CD4-positive, alpha-beta T cell treated with Interleukin-2 at 100 ng/mL for 4 hours (primary cell): ENCODE results near the gene IKZF2.
A peak's percentile ranks its signal among the peaks of the same experiment; 100 is the strongest.

ENCODE experiments used
- DNase-seq: peaks from one replicate; pipeline ENCODE4 v3.0.0-alpha.2; 2020; ENCODE audit warnings: low spot score

IKZF2 gene

GRCh38 chr2:213101692-213102460 lies 49.5 kb downstream of the IKZF2 start:
- DNase-seq, result no peak

- DNase-seq, result no peak
Observed at GRCh38 chr2:213101109-213101508, 50.3 kb downstream of the IKZF2 start.

- no peak for DNase-seq
Observed at GRCh38 chr2:213098612-213099011, 52.8 kb downstream of the IKZF2 start.

GRCh38 chr2:213091765-213092164 lies 59.6 kb downstream of the IKZF2 start:
- DNase-seq, result no peak

GRCh38 chr2:213090772-213091171 lies 60.6 kb downstream of the IKZF2 start:
- DNase-seq, result no peak

GRCh38 chr2:213089438-213089837 lies 62.0 kb downstream of the IKZF2 start:
- DNase-seq, result no peak

- DNase-seq, result no peak
Observed at GRCh38 chr2:213087040-213087439, 64.4 kb downstream of the IKZF2 start.

- DNase-seq, result no peak
Observed at GRCh38 chr2:213086571-213086970, 64.8 kb downstream of the IKZF2 start.

- DNase-seq, result no peak
Observed at GRCh38 chr2:213086050-213086449, 65.4 kb downstream of the IKZF2 start.

GRCh38 chr2:213085538-213085937 lies 65.9 kb downstream of the IKZF2 start:
- no peak for DNase-seq

GRCh38 chr2:213084261-213084660 lies 67.2 kb downstream of the IKZF2 start:
- DNase-seq, result no peak

GRCh38 chr2:213080969-213081617 lies 70.3 kb downstream of the IKZF2 start:
- no peak for DNase-seq

- no peak for DNase-seq
Observed at GRCh38 chr2:213079756-213080155, 71.7 kb downstream of the IKZF2 start.

- no peak for DNase-seq
Observed at GRCh38 chr2:213078686-213079085, 72.7 kb downstream of the IKZF2 start.

- peak; percentile 11 for DNase-seq
Observed at GRCh38 chr2:213069531-213069930, 81.9 kb downstream of the IKZF2 start.

- DNase-seq, result no peak
Observed at GRCh38 chr2:213068676-213069359, 82.6 kb downstream of the IKZF2 start.

- DNase-seq, result no peak
Observed at GRCh38 chr2:213067888-213068287, 83.5 kb downstream of the IKZF2 start.

- no peak for DNase-seq
Observed at GRCh38 chr2:213066443-213066743, 85.0 kb downstream of the IKZF2 start.

GRCh38 chr2:213065583-213066442 lies 85.6 kb downstream of the IKZF2 start:
- no peak for DNase-seq

- no peak for DNase-seq
Observed at GRCh38 chr2:213064099-213064498, 87.3 kb downstream of the IKZF2 start.

GRCh38 chr2:213057977-213058376 lies 93.4 kb downstream of the IKZF2 start:
- peak; percentile 33 for DNase-seq

GRCh38 chr2:213046431-213046830 lies 105.0 kb downstream of the IKZF2 start:
- no peak for DNase-seq
